NCI-H187 (cell line): ENCODE results near the gene PMPCA.
"Not testable (repeated sequence)": the region's sequence is repeated elsewhere in the genome, so short reads cannot be mapped to it uniquely, and the experiment has no call there.

Experiments used
- DNase-seq, 2 experiments: peaks; one replicate each; lab custom pipeline; 2025; lab: John Stamatoyannopoulos, UW

Gene PMPCA

GRCh38 chr9:136394312-136395019, 16.0 kb upstream of the PMPCA start:
- DNase-seq = no peak

GRCh38 chr9:136395020-136395340, 15.5 kb upstream of the PMPCA start:
- no peak for DNase-seq

GRCh38 chr9:136395345-136396218, 14.9 kb upstream of the PMPCA start:
- no peak for DNase-seq

- DNase-seq = no peak
Measured at GRCh38 chr9:136396219-136396515, 14.3 kb upstream of the PMPCA start.

- DNase-seq = no peak
Measured at GRCh38 chr9:136397643-136398042, 12.8 kb upstream of the PMPCA start.

- no peak for DNase-seq
Measured at GRCh38 chr9:136398286-136398685, 12.2 kb upstream of the PMPCA start.

- no peak for DNase-seq
Measured at GRCh38 chr9:136399176-136400037, 11.1 kb upstream of the PMPCA start.

- peak; percentile 45 to 67 for DNase-seq
Measured at GRCh38 chr9:136400038-136400834, 10.2 kb upstream of the PMPCA start, which contains the start of gene SNAPC4. SNAPC4 (minus strand) TSS chr9:136400170; CDS start chr9:136398428, 1,742 bp downstream.

GRCh38 chr9:136401173-136401922, 9.1 kb upstream of the PMPCA start:
- DNase-seq = no peak

GRCh38 chr9:136402067-136402466, 8.4 kb upstream of the PMPCA start:
- DNase-seq = no peak

- DNase-seq = no peak
Measured at GRCh38 chr9:136403538-136403914, 6.9 kb upstream of the PMPCA start.

- no peak for DNase-seq
Measured at GRCh38 chr9:136403915-136404800, 6.3 kb upstream of the PMPCA start.

- no peak for DNase-seq
Measured at GRCh38 chr9:136404801-136405136, 5.7 kb upstream of the PMPCA start.

GRCh38 chr9:136405481-136405880, 5.0 kb upstream of the PMPCA start:
- no peak for DNase-seq

- not testable (repeated sequence) for DNase-seq
Measured at GRCh38 chr9:136405904-136406303, 4.6 kb upstream of the PMPCA start.

GRCh38 chr9:136407061-136407460, 3.4 kb upstream of the PMPCA start:
- DNase-seq = not testable (repeated sequence)

- DNase-seq = no peak
Measured at GRCh38 chr9:136407911-136408310, 2.5 kb upstream of the PMPCA start.

- DNase-seq = no peak
Measured at GRCh38 chr9:136409557-136410455, 652 bp upstream of the PMPCA start.

GRCh38 chr9:136411378-136411777, 920 bp downstream of the PMPCA start:
- no peak for DNase-seq
